ENCODE data around the gene TCEA3. TPM values are rescaled to one million over a fixed set of nuclear protein-coding genes. Genes with fewer than 3 reads are reported as not detected.

Gene TCEA3
- total and polyA plus RNA-seq, 12 donors = 25.1 to 93.0 (median 67.2) TPM

DNA sequence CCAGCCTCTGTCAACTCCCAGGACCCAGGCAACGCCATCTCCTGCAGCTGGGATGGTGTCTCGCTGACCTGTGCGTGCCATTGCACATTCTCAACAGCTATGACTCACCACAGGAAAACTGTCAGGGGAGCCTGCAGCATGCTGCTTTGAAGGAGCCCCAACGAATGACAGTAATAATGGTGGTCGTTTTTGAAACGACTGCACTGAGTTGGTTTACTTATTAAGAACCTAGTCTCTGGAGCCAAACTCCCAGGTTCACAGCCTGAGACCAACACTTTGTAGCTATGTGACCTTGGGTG, 21.6 kb downstream of the TCEA3 start:
- peaks cover 18 to 63% (median 42%) of the 10 kb centered on the region in 9 donors for H3K4me1 ChIP-seq
- WGBS, 2 donors = 23 to 29% methylated on average over 6 of the region's 6 CpGs
- peaks cover 0 to 3% (median 0%) of the 10 kb centered on the region in 11 donors for H3K9me3 ChIP-seq
- H3K27me3 ChIP-seq = no peaks in the 10 kb centered on the region
- H3K4me3 ChIP-seq = no peak overlapping the region
- DNase-seq (no peak), ATAC-seq (peak in 3 of 8 donors; percentile 22 to 39 (median 26))
- intact Hi-C loops (cut with DNase I) = loop anchor here in 8 of 10 donors (1.0 to 10.0 kb wide), 8 partner anchors 34 to 88 kb away; partner anchors contain the start of genes HNRNPR (in 8 of the 8) and ZNF436 (in 4 of the 8)
- H3K27ac ChIP-seq = peak overlapping the region in 9 of 10 donors; percentile 26 to 83 (median 64)
- H3K36me3 ChIP-seq = peaks cover 0 to 7% (median 0%) of the 10 kb centered on the region in 9 donors
- TF ChIP-seq, protein P1, sequence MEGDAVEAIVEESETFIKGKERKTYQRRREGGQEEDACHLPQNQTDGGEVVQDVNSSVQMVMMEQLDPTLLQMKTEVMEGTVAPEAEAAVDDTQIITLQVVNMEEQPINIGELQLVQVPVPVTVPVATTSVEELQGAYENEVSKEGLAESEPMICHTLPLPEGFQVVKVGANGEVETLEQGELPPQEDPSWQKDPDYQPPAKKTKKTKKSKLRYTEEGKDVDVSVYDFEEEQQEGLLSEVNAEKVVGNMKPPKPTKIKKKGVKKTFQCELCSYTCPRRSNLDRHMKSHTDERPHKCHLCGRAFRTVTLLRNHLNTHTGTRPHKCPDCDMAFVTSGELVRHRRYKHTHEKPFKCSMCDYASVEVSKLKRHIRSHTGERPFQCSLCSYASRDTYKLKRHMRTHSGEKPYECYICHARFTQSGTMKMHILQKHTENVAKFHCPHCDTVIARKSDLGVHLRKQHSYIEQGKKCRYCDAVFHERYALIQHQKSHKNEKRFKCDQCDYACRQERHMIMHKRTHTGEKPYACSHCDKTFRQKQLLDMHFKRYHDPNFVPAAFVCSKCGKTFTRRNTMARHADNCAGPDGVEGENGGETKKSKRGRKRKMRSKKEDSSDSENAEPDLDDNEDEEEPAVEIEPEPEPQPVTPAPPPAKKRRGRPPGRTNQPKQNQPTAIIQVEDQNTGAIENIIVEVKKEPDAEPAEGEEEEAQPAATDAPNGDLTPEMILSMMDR (IDR thresholded peaks at IDR 0.05) = no peak

DNA sequence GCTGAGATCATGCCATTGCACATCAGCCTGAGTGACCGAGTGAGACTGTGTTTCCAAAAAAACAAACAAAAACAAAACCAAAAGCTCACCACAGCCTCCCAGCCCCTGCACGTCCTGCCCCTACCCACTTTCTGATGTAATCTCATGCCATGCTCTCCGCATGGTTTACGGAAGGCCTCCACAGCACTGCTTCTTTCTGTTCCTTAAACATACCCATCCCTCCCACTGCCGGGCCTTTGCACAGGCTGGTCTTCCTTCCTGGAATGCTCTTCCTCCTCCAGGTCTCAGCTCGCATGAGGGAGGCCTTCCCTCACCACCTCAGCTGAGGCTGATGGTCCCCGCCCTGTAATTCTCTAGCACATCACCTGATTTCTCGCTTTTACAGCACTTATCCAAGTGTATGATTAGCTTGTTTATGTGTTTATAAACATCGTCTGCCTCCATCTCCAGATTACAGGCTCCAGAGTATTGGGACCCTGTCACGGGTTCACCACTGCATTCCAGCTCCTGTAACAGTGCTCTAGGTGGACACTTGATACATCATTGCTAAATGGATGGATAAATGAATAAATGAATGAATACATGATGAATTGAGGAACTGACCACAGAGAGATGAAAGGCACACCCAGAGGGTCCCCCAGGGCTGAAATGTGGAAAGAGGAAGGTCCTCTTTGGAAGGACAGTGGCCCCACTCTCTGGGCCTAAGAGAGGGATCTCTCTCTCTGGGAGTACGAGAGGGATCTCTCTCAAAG, 22.1 kb downstream of the TCEA3 start:
- Histone ChIP-seq H3K36me3 (peaks cover 0 to 5% (median 0%) of the 10 kb centered on the region in 9 donors), H3K27me3 (no peaks in the 10 kb centered on the region), H3K4me3 (no peak overlapping the region), H3K27ac (peak overlapping the region in 7 of 10 donors; percentile 26 to 83 (median 55)), H3K4me1 (peaks cover 18 to 68% (median 42%) of the 10 kb centered on the region in 9 donors), H3K9me3 (peaks cover 0 to 3% (median 0%) of the 10 kb centered on the region in 11 donors)
- TF ChIP-seq, protein P1 (IDR thresholded peaks at IDR 0.05) = no peak
- ATAC-seq = no peak
- 77 to 80% methylated on average over 11 of the region's 11 CpGs for WGBS, 2 donors
- intact Hi-C loops (cut with DNase I) = loop anchor here in 8 of 10 donors (1.0 to 10.0 kb wide), 8 partner anchors 34 to 88 kb away; partner anchors contain the start of genes HNRNPR (in 8 of the 8) and ZNF436 (in 4 of the 8)
- DNase-seq = no peak

DNA sequence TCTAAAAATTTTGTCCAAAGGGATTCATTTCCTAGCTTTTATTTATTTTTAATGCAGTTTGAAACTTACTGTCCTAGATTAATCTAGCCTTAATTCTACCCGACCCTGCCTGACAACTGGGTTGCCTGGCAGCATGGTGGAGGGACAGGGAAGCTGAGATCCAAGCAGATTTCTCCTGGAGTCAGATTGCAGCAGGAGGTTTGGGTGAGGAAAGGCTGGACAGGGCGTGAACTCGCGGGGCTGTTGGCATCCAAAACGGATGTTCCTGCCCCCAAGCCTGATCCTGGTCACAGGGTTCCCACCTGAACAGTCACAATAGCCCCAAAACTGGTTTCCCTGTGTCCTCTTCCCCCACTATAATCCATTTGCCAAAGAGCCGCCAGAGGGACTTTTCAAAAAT, 23.2 kb downstream of the TCEA3 start:
- no peak for DNase-seq
- TF ChIP-seq, protein P1 (IDR thresholded peaks at IDR 0.05) = no peak
- no peaks in the 10 kb centered on the region for H3K27me3 ChIP-seq
- peaks cover 0 to 3% (median 0%) of the 10 kb centered on the region in 11 donors for H3K9me3 ChIP-seq
- peak overlapping the region in 7 of 10 donors; percentile 18 to 83 (median 24) for H3K27ac ChIP-seq
- intact Hi-C loops (cut with DNase I) = loop anchor here in 6 of 10 donors (5.0 to 10.0 kb wide), 4 partner anchors 34 to 87 kb away; partner anchors contain the start of genes HNRNPR (in 5 of the 6) and ZNF436 (in 1 of the 6)
- no peak overlapping the region for H3K4me3 ChIP-seq
- peaks cover 18 to 66% (median 37%) of the 10 kb centered on the region in 9 donors for H3K4me1 ChIP-seq
- H3K36me3 ChIP-seq = peaks cover 0 to 13% (median 0%) of the 10 kb centered on the region in 9 donors
- ATAC-seq = no peak
- 73 to 76% methylated on average over 6 of the region's 6 CpGs for WGBS, 2 donors

DNA sequence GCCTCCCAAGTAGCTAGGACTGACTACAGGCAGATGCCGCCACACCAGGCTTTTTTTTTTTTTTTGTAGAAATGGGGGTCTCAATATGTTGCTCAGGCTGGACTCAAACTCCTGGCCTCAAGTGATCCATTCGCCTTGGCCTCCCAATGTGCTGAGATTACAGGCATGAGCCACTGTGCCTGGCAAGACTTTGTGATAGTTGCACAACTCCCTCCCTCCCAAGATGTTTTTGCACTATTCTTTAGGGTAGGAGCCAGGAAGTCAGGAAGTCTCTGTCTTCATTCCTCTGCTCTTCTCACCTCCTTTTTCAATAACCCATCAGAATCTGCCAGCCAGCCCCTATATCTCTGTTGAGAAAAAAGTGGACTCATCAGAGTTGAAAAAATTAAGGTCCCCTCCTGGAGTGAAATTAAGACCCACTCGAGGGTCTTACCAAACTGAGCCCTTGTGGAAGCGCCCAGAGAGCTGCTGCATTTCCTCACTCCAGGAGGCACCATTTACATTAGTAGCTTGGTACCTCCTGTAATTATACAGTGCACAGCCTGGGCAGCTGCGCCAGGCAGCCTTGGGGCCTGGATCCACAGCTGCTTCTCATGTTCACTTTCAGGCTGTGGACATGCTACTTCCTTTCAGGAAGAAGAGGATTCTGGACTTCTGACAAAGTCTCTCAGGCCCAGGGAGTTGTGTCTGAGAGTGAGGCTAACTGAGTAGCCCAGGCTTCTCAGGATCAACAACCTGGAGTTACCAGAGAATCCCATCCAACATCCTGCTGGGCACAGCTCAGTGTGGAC, 24.0 kb downstream of the TCEA3 start:
- Histone ChIP-seq H3K9me3 (peaks cover 0 to 3% (median 0%) of the 10 kb centered on the region in 11 donors), H3K4me3 (no peak overlapping the region), H3K27ac (peak overlapping the region in 8 of 10 donors; percentile 18 to 83 (median 28)), H3K4me1 (peaks cover 18 to 67% (median 39%) of the 10 kb centered on the region in 9 donors), H3K36me3 (peaks cover 0 to 16% (median 0%) of the 10 kb centered on the region in 9 donors), H3K27me3 (no peaks in the 10 kb centered on the region)
- peak in 3 of 8 donors; percentile 10 to 18 (median 16) for ATAC-seq
- no peak for DNase-seq
- intact Hi-C loops (cut with DNase I) = loop anchor here in 6 of 10 donors (5.0 to 10.0 kb wide), 4 partner anchors 33 to 86 kb away; partner anchors contain the start of genes HNRNPR (in 5 of the 6) and ZNF436 (in 1 of the 6)
- 84 to 87% methylated on average over 5 of the region's 5 CpGs for WGBS, 2 donors
- TF ChIP-seq, protein P1 (IDR thresholded peaks at IDR 0.05) = no peak
